ENCODE data around the gene MED9.

Gene MED9

GRCh38 chr17:17535957-17536356 lies 59.2 kb downstream of the MED9 start:
- no peak for DNase-seq (ENCODE audit: low read depth, low spot score)

GRCh38 chr17:17536702-17537101 lies 59.9 kb downstream of the MED9 start:
- no peak for DNase-seq (ENCODE audit: low read depth, low spot score)

GRCh38 chr17:17537311-17538099 lies 60.7 kb downstream of the MED9 start:
- DNase-seq (ENCODE audit: low read depth, low spot score), result no peak

- DNase-seq (ENCODE audit: low read depth, low spot score), result no peak
Observed at GRCh38 chr17:17538417-17539391, 61.9 kb downstream of the MED9 start.

GRCh38 chr17:17539591-17539990 lies 62.8 kb downstream of the MED9 start:
- DNase-seq (ENCODE audit: low read depth, low spot score), result no peak

DNA sequence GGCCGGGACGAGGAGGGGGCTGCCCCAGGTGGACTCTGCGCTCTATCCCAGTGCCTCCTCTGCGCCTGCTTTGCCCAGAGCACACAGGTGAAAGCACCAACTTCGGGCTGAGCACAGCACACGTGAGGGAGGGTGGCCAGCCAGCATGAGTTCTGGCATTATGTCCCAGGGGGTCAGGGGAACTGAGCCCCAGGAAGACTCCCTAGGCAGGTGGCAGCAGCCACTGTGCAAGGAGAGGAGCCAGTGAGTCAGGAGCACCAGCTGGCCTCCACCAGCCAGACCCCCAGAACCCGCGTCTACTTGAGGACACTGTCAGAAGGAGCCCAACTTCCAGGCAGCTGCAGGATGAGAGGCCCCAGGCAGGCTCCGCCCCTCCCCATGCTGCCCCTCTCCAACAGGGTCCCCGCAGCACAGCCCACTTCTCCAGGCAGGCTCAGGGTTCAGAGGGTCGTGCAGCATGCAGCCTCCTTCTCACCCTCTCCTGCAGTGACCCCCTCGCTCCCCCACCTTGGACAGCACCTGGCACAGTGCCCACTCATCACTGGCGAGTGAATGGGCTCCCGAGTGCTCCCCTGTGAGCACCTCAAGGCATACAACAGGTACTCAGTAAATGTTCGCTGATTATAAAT lies 63.6 kb downstream of the MED9 start:
- no peak for DNase-seq (ENCODE audit: low read depth, low spot score)

DNA sequence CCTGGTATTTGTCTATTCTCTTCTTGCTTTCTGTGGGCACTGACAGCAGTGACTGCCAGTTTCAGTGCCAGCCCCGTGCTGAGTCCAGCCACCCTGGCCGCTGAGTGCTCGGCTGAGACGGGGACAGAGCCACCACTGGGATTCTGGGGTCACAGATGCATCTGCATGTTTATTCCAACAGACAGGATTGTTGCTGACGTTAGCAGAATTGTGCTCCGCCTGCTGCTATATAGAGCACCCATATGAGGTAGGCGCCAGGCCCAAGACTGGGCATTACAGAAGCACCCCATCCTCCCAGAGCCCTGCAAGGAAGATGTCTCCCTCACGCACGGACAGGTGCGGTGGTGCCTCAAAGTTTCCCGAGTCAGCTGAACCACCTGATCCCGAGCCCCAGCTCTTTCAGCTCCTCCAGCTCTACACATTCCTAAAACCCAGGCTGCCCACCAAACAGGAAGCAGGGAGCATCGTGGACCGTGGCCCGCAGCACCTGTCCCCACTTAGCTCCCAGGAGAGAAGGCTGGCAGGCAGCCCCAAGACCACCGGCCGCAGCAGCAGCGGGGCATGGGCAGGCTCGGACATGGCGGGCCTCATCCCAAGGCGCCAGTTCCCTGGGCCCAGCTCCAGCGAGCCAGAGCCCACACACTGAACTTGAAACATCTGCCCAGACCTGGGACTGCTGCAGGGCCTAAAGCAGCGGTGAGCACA lies 64.3 kb downstream of the MED9 start:
- no peak for DNase-seq (ENCODE audit: low read depth, low spot score)

DNA sequence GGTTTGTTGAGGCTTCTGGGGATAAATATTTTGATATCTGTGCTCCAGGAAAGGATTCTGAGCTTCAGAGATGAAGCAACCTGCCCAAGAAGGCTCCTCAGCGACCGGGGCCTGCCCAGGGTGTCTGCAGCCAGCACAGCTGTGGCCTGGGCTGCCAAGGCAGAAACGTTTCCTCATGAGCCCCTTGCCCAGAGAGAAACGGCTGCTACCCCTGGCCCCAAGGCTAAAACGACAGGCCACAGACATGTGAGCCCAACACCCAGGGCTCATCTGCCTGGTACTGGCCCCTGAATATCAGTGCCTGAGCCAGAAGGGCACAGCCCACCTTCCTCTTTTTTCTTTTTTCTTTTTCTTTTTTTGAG lies 64.8 kb downstream of the MED9 start:
- no peak for DNase-seq (ENCODE audit: low read depth, low spot score)

All from smooth muscle cell of the brain vasculature (primary cell).